GM21619 (cell line): ENCODE data around the gene ZIC4.

ENCODE experiments used
- ATAC-seq: cut with Tn5 transposase; IDR thresholded peaks from one replicate; pipeline ENCODE4 v1.9.1; 2021; ENCODE audit not compliant: unreplicated experiment

Gene ZIC4

GRCh38 chr3:147406028-147406931, at the start of gene ZIC4:
ZIC4 (minus strand) TSS chr3:147406543; CDS start chr3:147402797, 3,746 bp downstream.
- no peak for ATAC-seq

DNA sequence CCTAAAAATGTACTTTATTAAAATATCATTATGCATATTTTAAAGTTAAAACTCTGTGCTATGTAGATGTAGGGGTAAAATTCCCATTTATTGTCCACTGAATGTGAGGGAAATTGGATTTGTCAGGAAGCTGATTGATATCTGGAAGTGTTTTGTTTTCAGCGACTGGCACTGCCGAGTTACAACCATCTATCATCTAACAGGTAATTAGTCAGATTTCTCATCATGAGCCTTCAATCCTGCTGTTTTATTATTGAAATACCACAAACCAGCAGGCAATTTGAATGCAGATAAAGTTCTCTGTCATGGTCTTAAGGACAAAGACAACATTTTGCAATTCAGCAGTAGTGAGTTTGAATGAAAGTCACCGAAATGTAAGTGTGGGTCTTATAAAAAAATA, 43.3 kb upstream of the ZIC4 start:
- ATAC-seq: no peak

DNA sequence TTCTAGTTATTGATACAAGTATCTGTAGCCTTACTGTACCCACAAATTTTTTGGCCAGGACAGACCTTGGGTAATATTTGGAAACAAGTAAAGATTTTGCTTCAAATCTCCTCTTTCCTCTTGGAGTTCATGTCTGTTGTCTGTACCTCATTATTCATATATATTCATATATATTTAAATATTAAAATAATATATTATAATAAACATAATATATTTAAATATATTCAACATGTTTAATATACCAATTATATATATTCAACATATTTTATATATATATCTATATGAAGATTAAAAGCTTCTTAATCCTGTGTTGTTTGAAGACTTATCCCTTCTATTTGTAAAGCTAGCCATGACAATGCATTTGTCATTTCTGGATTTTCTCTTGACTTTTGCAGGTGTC, 40.9 kb upstream of the ZIC4 start:
- no peak for ATAC-seq

GRCh38 chr3:147431751-147432150, 25.4 kb upstream of the ZIC4 start:
- no peak for ATAC-seq

DNA sequence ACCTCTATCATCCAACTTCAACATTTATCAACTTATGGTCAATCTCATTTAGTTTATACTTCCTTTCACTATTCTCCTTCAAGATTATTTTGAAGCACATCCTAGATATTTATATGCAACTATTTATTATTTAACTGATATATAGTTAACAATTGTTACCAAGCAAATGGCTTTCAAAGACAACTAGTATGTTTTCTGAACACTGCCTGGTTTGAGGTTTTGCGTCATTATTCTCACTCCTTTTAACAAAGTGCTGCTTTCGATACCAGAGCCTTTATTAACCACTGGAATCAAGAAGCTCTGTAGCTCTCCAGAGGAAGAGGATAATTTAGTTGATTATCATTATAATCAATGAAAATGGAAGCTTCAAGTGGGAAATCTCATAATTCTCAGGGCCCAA, 22.4 kb upstream of the ZIC4 start:
- no peak for ATAC-seq

DNA sequence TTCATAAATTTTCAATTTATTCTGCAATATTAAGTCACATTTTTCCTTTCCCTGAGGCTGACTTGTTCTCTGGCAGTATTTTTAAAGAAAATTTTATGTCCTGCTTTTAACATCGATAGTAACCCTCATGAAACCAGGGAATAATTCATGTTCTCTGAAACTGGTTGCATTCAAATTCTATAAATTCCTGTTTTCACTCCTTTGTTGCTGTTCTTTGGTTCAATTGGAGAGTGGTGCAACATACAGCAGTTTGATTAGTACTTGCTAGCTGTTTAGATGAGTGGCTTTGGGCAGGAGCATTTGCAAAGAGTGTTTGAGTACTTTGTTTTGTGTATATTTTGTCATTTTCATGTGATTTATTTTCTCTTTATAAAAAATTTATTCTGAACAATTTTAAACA, 22.0 kb upstream of the ZIC4 start:
- ATAC-seq: no peak

GRCh38 chr3:147427746-147428145, 21.4 kb upstream of the ZIC4 start:
- ATAC-seq: no peak

GRCh38 chr3:147426931-147427330, 20.6 kb upstream of the ZIC4 start:
- no peak for ATAC-seq

DNA sequence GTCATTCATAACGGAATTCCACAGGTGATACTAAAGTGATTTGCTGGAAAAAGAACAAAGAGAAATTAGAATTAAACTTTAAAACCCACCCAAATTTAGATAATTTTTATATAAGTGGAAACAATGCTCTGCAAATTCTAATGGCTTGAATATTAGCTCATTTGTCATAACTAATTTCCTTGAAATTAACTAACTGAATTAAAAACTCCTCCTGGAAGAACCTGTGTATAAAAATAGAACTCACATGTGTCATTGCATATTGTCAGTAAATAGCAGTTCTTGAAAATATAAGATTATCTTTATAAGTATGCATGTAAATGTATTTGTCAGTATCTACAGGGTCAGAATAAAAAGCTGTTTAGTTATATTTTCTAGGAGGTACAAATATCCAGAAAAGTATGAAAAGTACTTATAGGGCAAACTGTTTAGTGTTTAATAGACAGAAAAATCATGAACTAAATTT, 19.1 kb upstream of the ZIC4 start:
- ATAC-seq: no peak

GRCh38 chr3:147424581-147425387, 18.4 kb upstream of the ZIC4 start:
- ATAC-seq: no peak

GRCh38 chr3:147423798-147424580, 17.6 kb upstream of the ZIC4 start:
- ATAC-seq: no peak

- ATAC-seq: no peak
Observed at GRCh38 chr3:147423537-147423797, 17.1 kb upstream of the ZIC4 start.

- no peak for ATAC-seq
Observed at GRCh38 chr3:147422601-147423536, 16.5 kb upstream of the ZIC4 start.

DNA sequence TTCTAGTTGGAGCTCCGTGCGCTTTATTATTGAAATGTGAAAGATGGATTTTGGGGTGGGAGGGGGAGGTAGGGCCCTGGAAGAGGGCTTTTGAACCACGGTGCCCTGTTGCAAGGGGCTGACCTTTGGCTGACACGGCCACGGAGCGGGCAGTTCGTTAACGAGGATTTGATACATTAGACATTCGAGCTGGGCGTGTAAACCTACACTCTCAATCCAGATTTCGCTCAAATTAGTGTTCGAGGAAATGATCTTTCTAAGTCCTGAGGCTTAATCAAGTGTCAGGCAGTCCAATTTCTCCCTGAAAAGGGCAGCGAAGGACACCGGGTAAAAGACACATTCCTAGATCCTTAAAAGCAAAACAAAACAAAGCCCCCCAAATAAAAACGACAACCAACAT, 15.9 kb upstream of the ZIC4 start:
- ATAC-seq: no peak

DNA sequence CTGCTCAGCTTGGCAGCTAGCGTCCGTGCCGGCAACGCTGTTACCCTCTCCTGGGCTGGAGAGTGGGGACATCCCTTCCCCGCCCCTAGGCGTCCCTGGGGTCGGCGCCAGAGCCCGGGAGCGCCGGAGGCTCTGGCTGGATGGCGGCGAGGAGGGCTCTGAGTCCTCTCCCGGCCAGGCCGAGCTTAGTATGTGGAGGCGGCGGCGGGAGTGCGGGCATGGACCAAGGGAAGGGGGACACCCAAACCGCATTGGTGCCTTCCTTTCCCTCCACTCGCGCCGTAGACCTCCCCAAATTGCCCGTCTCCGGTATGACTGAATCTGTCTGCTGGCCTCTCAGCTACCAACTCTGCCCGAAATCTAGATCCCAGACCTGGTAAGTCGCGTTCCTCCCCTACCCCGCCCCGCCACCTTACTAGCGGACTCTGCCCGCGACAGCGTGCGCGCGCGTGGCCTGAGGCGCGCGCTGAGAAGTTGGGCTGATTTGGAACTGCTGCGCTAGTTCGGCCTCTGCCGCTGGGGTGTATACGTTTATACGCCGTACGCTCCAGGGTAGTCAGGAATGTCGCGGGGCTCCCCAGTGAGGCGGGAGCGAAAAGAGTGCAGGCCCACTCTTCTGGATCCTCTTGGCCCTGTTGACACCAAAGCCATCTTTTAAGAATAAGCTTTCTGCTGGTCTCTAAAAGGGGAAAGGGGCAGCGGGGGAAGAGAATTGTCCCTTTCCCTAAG, 15.0 kb upstream of the ZIC4 start:
- ATAC-seq: no peak

DNA sequence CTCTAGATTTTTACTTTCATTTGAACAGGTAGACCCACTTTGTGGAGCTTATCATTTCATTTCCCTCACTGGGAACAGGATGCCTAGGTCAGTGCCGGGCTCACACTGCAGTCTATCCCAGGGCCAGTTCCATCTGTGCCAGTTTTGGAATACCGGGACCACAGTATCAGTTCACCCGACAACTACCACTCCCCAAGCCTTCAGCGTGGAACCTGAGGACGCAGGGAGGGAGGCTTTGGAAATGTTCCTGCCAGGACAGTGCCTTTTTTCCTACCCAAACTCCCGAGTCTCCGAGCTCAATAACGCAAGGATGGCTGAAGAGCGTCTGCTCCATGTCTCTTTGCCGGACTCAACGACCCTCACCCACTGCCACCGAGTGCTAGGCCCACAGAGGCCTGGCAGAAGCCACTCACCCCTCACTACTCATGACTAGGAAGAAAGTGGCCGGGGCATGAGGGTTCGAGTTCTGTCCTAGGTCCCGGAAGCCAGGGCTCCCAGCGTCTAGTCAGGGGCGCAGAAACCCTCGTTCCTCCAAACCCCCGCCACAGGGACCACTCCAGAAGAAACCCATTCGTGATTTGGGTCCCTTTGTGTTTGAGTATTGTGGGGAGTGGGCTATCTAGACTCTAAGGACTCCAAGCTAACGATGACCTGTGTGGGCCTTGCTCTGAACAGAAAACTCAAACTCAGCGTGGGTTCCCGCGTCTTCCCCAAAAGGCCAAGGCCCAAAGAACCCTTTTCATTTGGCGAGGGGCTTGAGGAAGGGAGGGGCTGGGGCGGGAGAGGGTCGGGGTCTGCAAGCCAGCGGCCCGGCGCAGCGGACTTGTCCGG, 14.2 kb upstream of the ZIC4 start:
- ATAC-seq: no peak

GRCh38 chr3:147419781-147420224, 13.5 kb upstream of the ZIC4 start:
- no peak for ATAC-seq

DNA sequence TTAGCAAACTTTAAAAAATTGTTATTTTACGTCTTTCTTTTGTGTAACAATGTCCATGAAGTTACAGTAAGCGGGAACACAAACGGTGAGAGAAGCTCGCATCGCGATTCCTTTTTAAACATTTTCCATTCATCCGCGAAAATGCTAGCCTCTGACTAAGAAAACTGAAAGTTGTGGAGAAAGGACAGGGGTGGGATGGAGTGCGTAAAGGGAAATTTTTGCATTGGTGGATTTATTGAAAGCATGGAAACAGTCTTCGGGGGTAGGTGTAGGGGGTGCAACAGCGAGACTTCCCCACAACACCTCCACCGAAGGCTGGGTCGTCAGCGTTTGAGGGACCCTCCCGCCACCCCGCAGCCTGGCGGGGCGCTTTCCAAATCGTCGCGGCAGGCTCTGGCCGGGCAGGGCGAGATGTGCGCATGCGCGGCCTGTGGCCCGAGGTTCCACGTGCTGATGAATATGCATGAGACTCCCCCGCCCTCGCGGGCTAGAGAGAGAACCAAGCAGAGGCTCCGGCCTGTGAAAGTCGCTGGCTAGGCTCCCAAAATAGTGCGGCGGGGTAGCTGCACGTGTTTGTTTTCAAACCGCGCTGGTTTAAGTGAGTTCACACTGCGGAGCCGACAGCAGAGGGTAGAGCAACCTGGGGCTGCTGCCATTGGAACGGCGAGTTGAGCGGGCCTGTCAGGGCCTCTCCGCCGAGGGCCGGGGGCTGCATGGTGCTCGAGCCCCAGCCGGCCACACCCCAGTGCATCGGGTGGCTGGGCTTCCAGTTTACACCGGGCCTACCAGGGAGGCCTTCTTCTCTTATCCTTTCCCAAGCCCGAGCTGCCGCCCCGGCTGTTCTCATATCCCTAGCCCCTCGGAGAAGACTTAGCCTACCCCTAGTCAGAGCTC, 12.7 kb upstream of the ZIC4 start:
- no peak for ATAC-seq
